PC-3 (cell line): ENCODE data around the gene ZNF10.

Source experiments
- CTCF ChIP-seq: fragments of 300-600 bp; sonication (generic); conservative IDR thresholded peaks from 2 replicates; pipeline ENCODE4 v1.5.1; 2017; ENCODE audit warnings: antibody characterized with exemption, low read depth, mild to moderate bottlenecking, low read length
- EZH2phosphoT487 ChIP-seq: fragments of 300-600 bp; sonication (generic); IDR thresholded peaks from 2 replicates; pipeline ENCODE4 v1.6.1; 2018; ENCODE audit warnings: mild to moderate bottlenecking, antibody characterized with exemption, low read length, borderline replicate concordance

DNA sequence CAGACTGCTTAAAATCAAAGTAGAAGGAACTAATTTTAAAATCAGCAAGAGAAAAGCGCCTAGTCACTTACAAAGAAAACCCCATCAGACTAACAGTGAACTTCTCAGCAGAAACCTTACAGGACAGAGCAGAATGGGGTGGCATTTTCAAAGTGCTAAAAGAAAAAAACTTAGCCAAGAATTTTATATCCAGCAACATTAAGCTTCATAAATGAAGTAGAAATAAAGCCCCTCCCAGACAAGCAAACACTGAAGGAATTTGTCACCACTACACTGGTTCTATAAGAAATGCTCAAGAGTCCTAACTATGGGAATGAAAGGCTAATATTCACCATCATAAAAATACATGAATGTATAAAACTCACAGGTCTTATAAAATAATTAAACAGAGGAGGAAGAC is 44.5 kb downstream of the ZNF10 start:
- TF ChIP-seq CTCF, result no peak
- no peak for TF ChIP-seq EZH2phosphoT487
